Calu3 (cell line): Measurements from ENCODE around the gene STPG4. TPM values are rescaled to one million over a fixed set of nuclear protein-coding genes. Genes with fewer than 3 reads are reported as not detected.

Experiments
- BruUV-seq: library from RNA; stranded (reverse); fragments of 400-500 nt; replicated peaks from 2 replicates; lab custom pipeline; 2021; lab: Mats Ljungman, UMichigan
- CTCF ChIA-PET: fragments of 300-600 bp; sonication (Branson Sonifier 250); formaldehyde crosslinking; loops from one replicate; lab custom pipeline; 2022; ENCODE audit warnings: antibody characterized with exemption; lab: Charles Lee
- DNase-seq: peaks from one replicate; pipeline ENCODE4 v3.0.0; 2022
- H3K27ac Mint-ChIP-seq: one replicate; pipeline ENCODE4 v1.8.0; 2022; ENCODE audit warnings: mixed read lengths; ENCODE audit not compliant: unreplicated experiment
- H3K27me3 Mint-ChIP-seq: one replicate; pipeline ENCODE4 v1.8.0; 2022; ENCODE audit warnings: mixed read lengths; ENCODE audit not compliant: unreplicated experiment
- H3K36me3 Mint-ChIP-seq: one replicate; pipeline ENCODE4 v1.8.0; 2022; ENCODE audit warnings: mild to moderate bottlenecking, moderate library complexity, mixed read lengths; ENCODE audit not compliant: insufficient read depth, unreplicated experiment
- H3K4me1 Mint-ChIP-seq: one replicate; pipeline ENCODE4 v1.8.0; 2022; ENCODE audit warnings: mild to moderate bottlenecking, low read depth, mixed read lengths; ENCODE audit not compliant: unreplicated experiment
- H3K4me3 Mint-ChIP-seq: one replicate; pipeline ENCODE4 v1.8.0; 2022; ENCODE audit warnings: mild to moderate bottlenecking, low read depth, moderate library complexity, mixed read lengths; ENCODE audit not compliant: unreplicated experiment
- H3K9me3 Mint-ChIP-seq: one replicate; pipeline ENCODE4 v1.8.0; 2022; ENCODE audit warnings: low read depth, mixed read lengths; ENCODE audit not compliant: unreplicated experiment
- CTCF ChIP-seq: fragments of 200-600 bp; IDR thresholded peaks from one replicate; pipeline ENCODE4 v1.8.0; 2022; ENCODE audit warnings: antibody characterized with exemption; ENCODE audit not compliant: unreplicated experiment
- intact Hi-C: fragments of 100-400 bp; cut with micrococcal nuclease; formaldehyde crosslinking; loops from one replicate; pipeline ENCODE4 v1.10.0; 2022; ENCODE audit not compliant: unreplicated experiment
- total RNA-seq: library from RNA; stranded (reverse); gene quantifications from 2 replicates; pipeline ENCODE4 v1.2.3, GENCODE V29; 2022

STPG4 gene
- total RNA-seq, 1 experiment from 2014 or later, result 12.7 TPM

- no peaks in the 10 kb centered on the region for H3K27me3 Mint-ChIP-seq
- TF ChIP-seq CTCF, result no peak
- intact Hi-C loops, result no loop called here
- no peak for DNase-seq
- CTCF ChIA-PET, result no interaction called here
- BruUV-seq, result no TSS peak
- no peaks in the 10 kb centered on the region for H3K9me3 Mint-ChIP-seq
- H3K36me3 Mint-ChIP-seq, result peaks cover 9% of the 10 kb centered on the region
- peaks cover 17% of the 10 kb centered on the region for H3K4me1 Mint-ChIP-seq
- H3K4me3 Mint-ChIP-seq, result no peak overlapping the region
- H3K27ac Mint-ChIP-seq, result no peak overlapping the region
These were observed 57.5 kb downstream of the STPG4 start for GRCh38 chr2:47097563-47097962.

- Mint-ChIP-seq H3K4me3 (no peak overlapping the region), H3K9me3 (no peaks in the 10 kb centered on the region), H3K27me3 (no peaks in the 10 kb centered on the region), H3K27ac (no peak overlapping the region), H3K4me1 (peaks cover 17% of the 10 kb centered on the region), H3K36me3 (peaks cover under 1% of the 10 kb centered on the region)
- no peak for DNase-seq
- no peak for TF ChIP-seq CTCF
- intact Hi-C loops, result no loop called here
- BruUV-seq, result no TSS peak
- CTCF ChIA-PET, result no interaction called here
These were observed 58.7 kb downstream of the STPG4 start for GRCh38 chr2:47096451-47096850.

- no peaks in the 10 kb centered on the region for H3K27me3 Mint-ChIP-seq
- TF ChIP-seq CTCF, result no peak
- BruUV-seq, result no TSS peak
- H3K4me3 Mint-ChIP-seq, result no peak overlapping the region
- CTCF ChIA-PET, result no interaction called here
- H3K4me1 Mint-ChIP-seq, result peaks cover 27% of the 10 kb centered on the region
- no peak for DNase-seq
- H3K36me3 Mint-ChIP-seq, result no peaks in the 10 kb centered on the region
- intact Hi-C loops, result no loop called here
- H3K9me3 Mint-ChIP-seq, result no peaks in the 10 kb centered on the region
- no peak overlapping the region for H3K27ac Mint-ChIP-seq
These were observed 59.6 kb downstream of the STPG4 start for GRCh38 chr2:47095349-47096020.

DNA sequence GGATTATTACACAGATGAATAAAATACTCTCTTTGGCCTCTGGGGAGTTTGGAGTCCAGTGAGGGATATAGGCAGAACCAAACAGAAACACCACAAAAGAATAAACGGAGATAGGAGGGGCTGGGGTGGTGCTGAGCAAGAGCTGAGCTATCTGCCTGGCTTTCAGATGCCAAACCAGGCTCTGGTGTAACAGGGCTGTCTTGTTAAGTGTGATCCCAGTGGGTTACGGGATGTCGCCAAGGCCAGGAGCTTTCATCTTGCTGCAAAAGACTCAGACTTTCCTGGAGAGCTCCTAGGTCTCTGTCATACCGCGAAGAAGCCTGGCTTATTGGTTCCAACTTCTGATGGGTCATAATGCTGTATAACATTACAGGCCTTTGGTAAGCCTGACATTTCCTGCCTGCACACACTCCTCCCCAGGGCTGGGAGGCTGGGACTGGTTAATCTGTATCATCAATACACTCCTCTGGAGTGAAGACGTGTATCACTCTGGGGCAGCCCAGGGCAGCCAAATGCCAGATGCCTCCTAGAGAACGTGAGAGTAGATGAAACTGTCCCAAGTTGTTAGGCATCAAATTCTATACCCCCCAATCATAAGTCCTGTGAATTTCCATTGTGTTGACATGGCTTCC lies 60.5 kb downstream of the STPG4 start:
- intact Hi-C loops, result no loop called here
- Mint-ChIP-seq H3K4me3 (no peak overlapping the region), H3K9me3 (no peaks in the 10 kb centered on the region), H3K27me3 (no peaks in the 10 kb centered on the region), H3K4me1 (peaks cover 36% of the 10 kb centered on the region), H3K36me3 (peaks cover 3% of the 10 kb centered on the region), H3K27ac (no peak overlapping the region)
- no peak for DNase-seq
- CTCF ChIA-PET, result interaction anchor here (0.5 kb wide), 1 partner anchor 123 kb away, joined by 3 read pairs; no protein-coding TSS in a partner anchor
- no peak for TF ChIP-seq CTCF
- no TSS peak for BruUV-seq
